SK-N-SH treated with all-trans-retinoic acid at 6 μM for 48 hours (cell line): ENCODE data around the gene ECEL1.
A peak's percentile ranks its signal among the peaks of the same experiment; 100 is the strongest.

Experiments used
- ATAC-seq: fragments of 200-7000 bp; cut with Tn5 transposase; 3 replicates; pipeline ENCODE4 v1.9.1; 2020; ENCODE audit warnings: mild to moderate bottlenecking, moderate library complexity
- ARNTL ChIP-seq: fragments of 450-650 bp; formaldehyde crosslinking; IDR thresholded peaks from 2 replicates; pipeline ENCODE4 v1.5.0; 2020; ENCODE audit warnings: low read depth, mild to moderate bottlenecking, moderate library complexity, borderline replicate concordance
- BACH2 ChIP-seq: fragments of 250-450 bp; sonication (Bioruptor Pico); IDR thresholded peaks from 2 replicates; pipeline ENCODE4 v1.9.0; 2021; ENCODE audit warnings: mild to moderate bottlenecking, borderline replicate concordance
- CSDC2 ChIP-seq: fragments of 250-450 bp; sonication (Bioruptor Pico); IDR thresholded peaks from 2 replicates; pipeline ENCODE4 v1.5.0; 2020; ENCODE audit warnings: mild to moderate bottlenecking, moderate library complexity
- ESRRG ChIP-seq: fragments of 250-450 bp; sonication (Bioruptor Pico); IDR thresholded peaks from 2 replicates; pipeline ENCODE4 v1.6.1; 2021; ENCODE audit warnings: mild to moderate bottlenecking
- GLIS3 ChIP-seq: fragments of 250-450 bp; sonication (Bioruptor Pico); IDR thresholded peaks from 2 replicates; pipeline ENCODE4 v1.5.0; 2020; ENCODE audit warnings: mild to moderate bottlenecking, moderate library complexity
- ISL1 ChIP-seq: fragments of 250-450 bp; sonication (Bioruptor Pico); IDR thresholded peaks from 2 replicates; pipeline ENCODE4 v2.1.2; 2022; ENCODE audit warnings: mild to moderate bottlenecking, moderate library complexity
- OSR1 ChIP-seq: fragments of 250-450 bp; sonication (Bioruptor Pico); IDR thresholded peaks from 2 replicates; pipeline ENCODE4 v1.8.0; 2022; ENCODE audit warnings: moderate library complexity, mild to moderate bottlenecking, inconsistent platforms
- PPARA ChIP-seq: fragments of 250-450 bp; sonication (Bioruptor Pico); IDR thresholded peaks from 2 replicates; pipeline ENCODE4 v1.5.0; 2020; ENCODE audit warnings: mild to moderate bottlenecking, borderline replicate concordance
- RARB ChIP-seq: fragments of 250-450 bp; sonication (Bioruptor Pico); IDR thresholded peaks from 2 replicates; pipeline ENCODE4 v1.8.0; 2021; ENCODE audit warnings: mild to moderate bottlenecking, moderate library complexity
- SNAI2 ChIP-seq: fragments of 250-450 bp; sonication (Bioruptor Pico); IDR thresholded peaks from 2 replicates; pipeline ENCODE4 v1.5.0; 2020; ENCODE audit warnings: mild to moderate bottlenecking, moderate library complexity
- TCF4 ChIP-seq: fragments of 250-450 bp; sonication (Bioruptor Pico); IDR thresholded peaks from 2 replicates; pipeline ENCODE4 v1.8.0; 2021; ENCODE audit warnings: mild to moderate bottlenecking, moderate library complexity, borderline replicate concordance
- TOX ChIP-seq: fragments of 250-450 bp; sonication (Bioruptor Pico); IDR thresholded peaks from 2 replicates; pipeline ENCODE4 v1.8.0; 2021; ENCODE audit warnings: mild to moderate bottlenecking, moderate library complexity, borderline replicate concordance
- ZC3H10 ChIP-seq: fragments of 250-450 bp; sonication (Bioruptor Pico); IDR thresholded peaks from 2 replicates; pipeline ENCODE4 v1.5.1; 2021; ENCODE audit warnings: mild to moderate bottlenecking, moderate library complexity
- ZFP3 ChIP-seq: fragments of 250-450 bp; sonication (Bioruptor Pico); IDR thresholded peaks from 2 replicates; pipeline ENCODE4 v1.5.0; 2020; ENCODE audit warnings: mild to moderate bottlenecking, moderate library complexity
- ZFP30 ChIP-seq: fragments of 450-650 bp; formaldehyde crosslinking; IDR thresholded peaks from 2 replicates; pipeline ENCODE4 v1.5.0; 2022; ENCODE audit warnings: mild to moderate bottlenecking, moderate library complexity
- ZNF565 ChIP-seq: fragments of 450-650 bp; formaldehyde crosslinking; conservative IDR thresholded peaks from 2 replicates; pipeline ENCODE4 v1.5.0; 2020; ENCODE audit warnings: low read depth, mild to moderate bottlenecking, moderate library complexity
- ZNF70 ChIP-seq: fragments of 450-650 bp; formaldehyde crosslinking; IDR thresholded peaks from 2 replicates; pipeline ENCODE4 v1.5.0; 2020; ENCODE audit warnings: mild to moderate bottlenecking, moderate library complexity
- ZNF8 ChIP-seq: fragments of 450-650 bp; formaldehyde crosslinking; IDR thresholded peaks from 2 replicates; pipeline ENCODE4 v1.5.0; 2020; ENCODE audit warnings: mild to moderate bottlenecking, moderate library complexity
- TF ChIP-seq, protein P1 (sequence below): fragments of 250-450 bp; sonication (Bioruptor Pico); IDR thresholded peaks from 2 replicates; pipeline ENCODE4 v1.5.1; 2020; ENCODE audit warnings: low read depth, mild to moderate bottlenecking, moderate library complexity
- TF ChIP-seq, protein P2 (sequence below): fragments of 250-450 bp; sonication (Bioruptor Pico); IDR thresholded peaks from 2 replicates; pipeline ENCODE4 v1.8.0; 2021; ENCODE audit warnings: low read depth, mild to moderate bottlenecking, moderate library complexity, borderline replicate concordance
- TF ChIP-seq, protein P3 (sequence below): fragments of 250-450 bp; sonication (Bioruptor Pico); IDR thresholded peaks from 2 replicates; pipeline ENCODE4 v1.5.0; 2020; ENCODE audit warnings: mild to moderate bottlenecking, moderate library complexity
- TF ChIP-seq, protein P4 (sequence below): fragments of 250-450 bp; sonication (Bioruptor Pico); IDR thresholded peaks from 2 replicates; pipeline ENCODE4 v1.5.1; 2021; ENCODE audit warnings: mild to moderate bottlenecking, moderate library complexity

Gene ECEL1

DNA sequence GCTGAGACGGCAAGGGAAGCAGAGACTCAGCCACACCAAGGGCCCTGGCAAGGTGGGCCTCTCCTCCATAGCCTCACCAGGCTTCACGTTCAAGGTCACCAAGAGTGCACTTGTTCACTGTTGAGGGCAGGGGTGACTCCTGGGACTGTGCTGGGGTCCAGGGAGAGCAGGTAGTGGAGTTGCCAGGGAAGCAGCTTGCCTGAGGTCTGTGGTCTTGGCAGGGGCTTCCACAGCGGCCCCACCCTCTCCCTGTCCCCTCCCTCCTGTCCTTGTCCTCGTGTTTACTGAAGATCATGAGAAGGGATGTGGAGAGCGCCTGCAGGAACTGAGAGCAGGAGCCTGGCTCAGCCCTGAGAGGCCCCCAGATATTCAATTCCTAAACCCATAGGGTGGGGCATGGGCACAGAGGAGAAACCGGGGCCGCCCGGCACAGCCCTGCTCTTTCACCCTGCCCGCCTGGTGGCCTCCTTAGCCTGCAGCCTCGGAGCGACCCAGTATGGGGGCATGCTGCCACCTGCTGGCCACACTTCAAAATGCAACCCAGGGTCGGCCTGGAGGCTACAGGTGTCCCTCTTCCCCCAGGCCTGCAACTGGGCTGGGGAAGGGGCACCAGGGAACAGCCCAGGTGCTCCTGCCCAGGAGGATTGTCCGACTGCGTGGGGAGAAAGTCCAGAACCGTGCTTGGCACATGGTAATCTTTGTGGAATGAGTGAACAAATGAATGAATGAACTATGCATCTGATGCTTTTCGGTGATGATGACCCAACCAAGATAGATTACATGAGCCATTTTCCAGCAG is 47.2 kb downstream of the ECEL1 start:
- peak; percentile 93 for ATAC-seq

DNA sequence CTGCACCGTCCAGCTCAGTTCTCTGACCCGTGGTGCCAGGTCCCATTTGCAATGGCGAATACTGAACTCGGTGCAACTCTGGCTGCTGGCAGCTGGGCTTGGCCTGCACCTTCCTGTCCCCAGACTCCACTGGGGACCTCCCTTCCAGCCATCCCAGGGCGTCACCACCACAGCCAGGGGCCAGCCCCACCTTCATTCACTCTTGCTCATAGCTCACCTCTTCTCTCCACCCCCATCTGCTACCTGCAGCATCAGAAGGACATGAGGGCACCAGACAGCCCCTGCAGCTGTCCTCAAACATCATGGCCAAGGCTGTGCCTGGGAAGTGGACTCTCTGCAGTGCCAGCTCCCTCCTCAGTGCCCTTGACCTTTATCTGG is 47.9 kb downstream of the ECEL1 start:
- no peak for ATAC-seq
- TF ChIP-seq ZNF565 (no peak), TCF4 (no peak), ESRRG (CRISPR knock-in tag) (no peak), ISL1 (no peak), ZFP30 (CRISPR knock-in tag) (no peak), ZFP3 (CRISPR knock-in tag) (no peak), BACH2 (CRISPR knock-in tag) (no peak), TOX (no peak), RARB (CRISPR knock-in tag) (no peak), CSDC2 (CRISPR knock-in tag) (no peak), GLIS3 (CRISPR knock-in tag) (no peak), PPARA (CRISPR knock-in tag) (no peak), ZC3H10 (CRISPR knock-in tag) (no peak), SNAI2 (no peak), ZNF70 (CRISPR knock-in tag) (no peak), OSR1 (CRISPR knock-in tag) (no peak), ZNF8 (CRISPR knock-in tag) (no peak)
- TF ChIP-seq, protein P1, sequence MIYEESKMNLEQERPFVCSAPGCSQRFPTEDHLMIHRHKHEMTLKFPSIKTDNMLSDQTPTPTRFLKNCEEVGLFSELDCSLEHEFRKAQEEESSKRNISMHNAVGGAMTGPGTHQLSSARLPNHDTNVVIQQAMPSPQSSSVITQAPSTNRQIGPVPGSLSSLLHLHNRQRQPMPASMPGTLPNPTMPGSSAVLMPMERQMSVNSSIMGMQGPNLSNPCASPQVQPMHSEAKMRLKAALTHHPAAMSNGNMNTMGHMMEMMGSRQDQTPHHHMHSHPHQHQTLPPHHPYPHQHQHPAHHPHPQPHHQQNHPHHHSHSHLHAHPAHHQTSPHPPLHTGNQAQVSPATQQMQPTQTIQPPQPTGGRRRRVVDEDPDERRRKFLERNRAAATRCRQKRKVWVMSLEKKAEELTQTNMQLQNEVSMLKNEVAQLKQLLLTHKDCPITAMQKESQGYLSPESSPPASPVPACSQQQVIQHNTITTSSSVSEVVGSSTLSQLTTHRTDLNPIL (CRISPR knock-in tag), result no peak

DNA sequence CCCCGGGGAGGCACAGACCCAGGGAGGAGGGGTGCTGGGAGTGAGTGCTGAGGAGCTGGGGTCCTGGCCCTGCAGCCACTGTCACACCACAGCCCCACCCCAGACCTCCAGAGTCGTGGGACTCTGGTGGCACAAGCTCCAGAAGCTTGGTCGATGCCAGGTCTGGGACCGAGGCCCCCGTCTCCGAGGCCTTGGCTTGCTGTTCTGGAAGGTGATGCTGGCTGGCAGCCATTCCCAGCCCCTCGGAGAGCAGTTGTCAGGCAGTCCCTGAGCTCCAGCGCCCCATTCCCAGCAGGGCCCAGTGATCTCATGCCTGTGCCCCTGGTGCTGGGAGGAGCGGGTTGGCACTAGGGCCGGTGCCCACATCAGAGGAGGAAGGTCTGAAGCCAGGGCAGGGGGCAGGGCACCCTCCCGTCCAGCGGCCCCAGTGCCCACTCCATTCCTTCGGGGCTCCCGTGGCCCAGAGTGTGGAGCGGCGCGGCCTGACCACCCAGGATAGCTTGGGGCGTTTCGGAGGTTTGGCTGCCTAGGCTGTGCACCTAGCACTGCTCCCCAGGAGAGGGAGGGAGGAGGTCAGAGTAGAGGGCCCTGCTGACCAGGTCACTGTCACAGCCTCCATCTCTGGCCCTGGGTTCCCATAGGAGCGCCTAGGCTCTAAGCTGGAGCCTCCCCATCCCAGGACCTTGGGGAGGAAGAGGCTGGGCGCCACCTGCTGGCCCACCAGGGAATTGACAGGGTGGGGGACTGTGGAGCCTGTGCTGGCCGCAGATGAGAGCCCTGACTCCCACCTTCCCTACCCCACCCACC is 48.5 kb downstream of the ECEL1 start:
- TF ChIP-seq ZNF565 (no peak), ISL1 (no peak), CSDC2 (CRISPR knock-in tag) (no peak), RARB (CRISPR knock-in tag) (no peak), TCF4 (no peak), BACH2 (CRISPR knock-in tag) (no peak), PPARA (CRISPR knock-in tag) (no peak), ESRRG (CRISPR knock-in tag) (no peak), OSR1 (CRISPR knock-in tag) (no peak), ZFP30 (CRISPR knock-in tag) (no peak), GLIS3 (CRISPR knock-in tag) (no peak), ARNTL (CRISPR knock-in tag) (no peak), ZFP3 (CRISPR knock-in tag) (no peak), ZNF8 (CRISPR knock-in tag) (no peak), ZNF70 (CRISPR knock-in tag) (no peak), SNAI2 (no peak)
- TF ChIP-seq, protein P2, sequence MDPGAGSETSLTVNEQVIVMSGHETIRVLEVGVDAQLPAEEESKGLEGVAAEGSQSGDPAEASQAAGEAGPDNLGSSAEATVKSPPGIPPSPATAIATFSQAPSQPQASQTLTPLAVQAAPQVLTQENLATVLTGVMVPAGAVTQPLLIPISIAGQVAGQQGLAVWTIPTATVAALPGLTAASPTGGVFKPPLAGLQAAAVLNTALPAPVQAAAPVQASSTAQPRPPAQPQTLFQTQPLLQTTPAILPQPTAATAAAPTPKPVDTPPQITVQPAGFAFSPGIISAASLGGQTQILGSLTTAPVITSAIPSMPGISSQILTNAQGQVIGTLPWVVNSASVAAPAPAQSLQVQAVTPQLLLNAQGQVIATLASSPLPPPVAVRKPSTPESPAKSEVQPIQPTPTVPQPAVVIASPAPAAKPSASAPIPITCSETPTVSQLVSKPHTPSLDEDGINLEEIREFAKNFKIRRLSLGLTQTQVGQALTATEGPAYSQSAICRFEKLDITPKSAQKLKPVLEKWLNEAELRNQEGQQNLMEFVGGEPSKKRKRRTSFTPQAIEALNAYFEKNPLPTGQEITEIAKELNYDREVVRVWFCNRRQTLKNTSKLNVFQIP (CRISPR knock-in tag), result no peak
- TF ChIP-seq, protein P3, sequence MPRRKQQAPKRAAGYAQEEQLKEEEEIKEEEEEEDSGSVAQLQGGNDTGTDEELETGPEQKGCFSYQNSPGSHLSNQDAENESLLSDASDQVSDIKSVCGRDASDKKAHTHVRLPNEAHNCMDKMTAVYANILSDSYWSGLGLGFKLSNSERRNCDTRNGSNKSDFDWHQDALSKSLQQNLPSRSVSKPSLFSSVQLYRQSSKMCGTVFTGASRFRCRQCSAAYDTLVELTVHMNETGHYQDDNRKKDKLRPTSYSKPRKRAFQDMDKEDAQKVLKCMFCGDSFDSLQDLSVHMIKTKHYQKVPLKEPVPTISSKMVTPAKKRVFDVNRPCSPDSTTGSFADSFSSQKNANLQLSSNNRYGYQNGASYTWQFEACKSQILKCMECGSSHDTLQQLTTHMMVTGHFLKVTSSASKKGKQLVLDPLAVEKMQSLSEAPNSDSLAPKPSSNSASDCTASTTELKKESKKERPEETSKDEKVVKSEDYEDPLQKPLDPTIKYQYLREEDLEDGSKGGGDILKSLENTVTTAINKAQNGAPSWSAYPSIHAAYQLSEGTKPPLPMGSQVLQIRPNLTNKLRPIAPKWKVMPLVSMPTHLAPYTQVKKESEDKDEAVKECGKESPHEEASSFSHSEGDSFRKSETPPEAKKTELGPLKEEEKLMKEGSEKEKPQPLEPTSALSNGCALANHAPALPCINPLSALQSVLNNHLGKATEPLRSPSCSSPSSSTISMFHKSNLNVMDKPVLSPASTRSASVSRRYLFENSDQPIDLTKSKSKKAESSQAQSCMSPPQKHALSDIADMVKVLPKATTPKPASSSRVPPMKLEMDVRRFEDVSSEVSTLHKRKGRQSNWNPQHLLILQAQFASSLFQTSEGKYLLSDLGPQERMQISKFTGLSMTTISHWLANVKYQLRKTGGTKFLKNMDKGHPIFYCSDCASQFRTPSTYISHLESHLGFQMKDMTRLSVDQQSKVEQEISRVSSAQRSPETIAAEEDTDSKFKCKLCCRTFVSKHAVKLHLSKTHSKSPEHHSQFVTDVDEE (CRISPR knock-in tag), result no peak
- TF ChIP-seq, protein P4, sequence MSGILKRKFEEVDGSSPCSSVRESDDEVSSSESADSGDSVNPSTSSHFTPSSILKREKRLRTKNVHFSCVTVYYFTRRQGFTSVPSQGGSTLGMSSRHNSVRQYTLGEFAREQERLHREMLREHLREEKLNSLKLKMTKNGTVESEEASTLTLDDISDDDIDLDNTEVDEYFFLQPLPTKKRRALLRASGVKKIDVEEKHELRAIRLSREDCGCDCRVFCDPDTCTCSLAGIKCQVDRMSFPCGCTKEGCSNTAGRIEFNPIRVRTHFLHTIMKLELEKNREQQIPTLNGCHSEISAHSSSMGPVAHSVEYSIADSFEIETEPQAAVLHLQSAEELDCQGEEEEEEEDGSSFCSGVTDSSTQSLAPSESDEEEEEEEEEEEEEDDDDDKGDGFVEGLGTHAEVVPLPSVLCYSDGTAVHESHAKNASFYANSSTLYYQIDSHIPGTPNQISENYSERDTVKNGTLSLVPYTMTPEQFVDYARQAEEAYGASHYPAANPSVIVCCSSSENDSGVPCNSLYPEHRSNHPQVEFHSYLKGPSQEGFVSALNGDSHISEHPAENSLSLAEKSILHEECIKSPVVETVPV (CRISPR knock-in tag), result no peak
- TF ChIP-seq, protein P1 (CRISPR knock-in tag), result no peak
- ATAC-seq, result peak; percentile 82
